ENCODE results near the gene IMPACT. TPM values are rescaled to one million over a fixed set of nuclear protein-coding genes. Genes with fewer than 3 reads are reported as not detected.

Gene IMPACT
- total and polyA plus RNA-seq, 4 donors: 8.3 to 13.6 (median 11.4) TPM

GRCh38 chr18:24479371-24479770, 52.9 kb downstream of the IMPACT start:
- DNase-seq (ENCODE audit: low spot score): no peak
- Histone ChIP-seq H3K27ac (ENCODE audit: low read depth in 1 of 2, low read length in 2 of 2) (no peak overlapping the region), H3K36me3 (ENCODE audit: control insufficient read depth in 4 of 4, insufficient read depth in 3 of 4, low read depth in 1 of 4, low read length in 3 of 4) (no peaks in the 10 kb centered on the region), H3K9me3 (ENCODE audit: control insufficient read depth in 4 of 4, low read length in 3 of 4) (no peaks in the 10 kb centered on the region), H3K9ac (ENCODE audit: low read depth in 1 of 2, low read length in 2 of 2) (no peak overlapping the region), H3K4me1 (ENCODE audit: control insufficient read depth in 4 of 4, insufficient read depth in 4 of 4, low read length in 3 of 4) (no peaks in the 10 kb centered on the region), H3K27me3 (ENCODE audit: control insufficient read depth in 4 of 4, insufficient read depth in 4 of 4, low read length in 3 of 4) (no peaks in the 10 kb centered on the region), H3K4me3 (ENCODE audit: low read depth in 1 of 3, low read length in 3 of 3) (no peak overlapping the region)
- 88% methylated on average over 7 of the region's 7 CpGs for WGBS
- TF ChIP-seq ZBTB33 (IDR thresholded peaks at IDR 0.05) (no peak), YY1 (IDR thresholded peaks at IDR 0.05) (no peak), FOXA2 (IDR thresholded peaks at IDR 0.05) (no peak), TAF1 (conservative IDR thresholded peaks at IDR 0.05) (no peak), EGR1 (IDR thresholded peaks at IDR 0.05; ENCODE audit: low read depth in 2 of 2) (no peak), HNF4G (IDR thresholded peaks at IDR 0.05) (no peak), SP1 (IDR thresholded peaks at IDR 0.05) (no peak), REST (IDR thresholded peaks at IDR 0.05) (no peak), FOXA1 (IDR thresholded peaks at IDR 0.05) (no peak), NR2F2 (IDR thresholded peaks at IDR 0.05) (no peak), HNF4A (conservative IDR thresholded peaks at IDR 0.05) (no peak), GABPA (IDR thresholded peaks at IDR 0.05 in 1 of 2, conservative IDR thresholded peaks at IDR 0.05 in 1 of 2) (no peak), RXRA (IDR thresholded peaks at IDR 0.05) (no peak), CTCF (IDR thresholded peaks at IDR 0.05; ENCODE audit: low read depth, low read length, missing input control) (no peak), RAD21 (IDR thresholded peaks at IDR 0.05) (no peak), ATF3 (IDR thresholded peaks at IDR 0.05) (no peak), MAX (IDR thresholded peaks at IDR 0.05) (no peak)

GRCh38 chr18:24482821-24483220, 56.4 kb downstream of the IMPACT start:
- Histone ChIP-seq H3K27ac (ENCODE audit: low read depth in 1 of 2, low read length in 2 of 2) (no peak overlapping the region), H3K4me1 (ENCODE audit: control insufficient read depth in 4 of 4, insufficient read depth in 4 of 4, low read length in 3 of 4) (peaks cover 0 to 4% (median 0%) of the 10 kb centered on the region in 4 donors), H3K9me3 (ENCODE audit: control insufficient read depth in 4 of 4, low read length in 3 of 4) (no peaks in the 10 kb centered on the region), H3K27me3 (ENCODE audit: control insufficient read depth in 4 of 4, insufficient read depth in 4 of 4, low read length in 3 of 4) (no peaks in the 10 kb centered on the region), H3K4me3 (ENCODE audit: low read depth in 1 of 3, low read length in 3 of 3) (no peak overlapping the region), H3K36me3 (ENCODE audit: control insufficient read depth in 4 of 4, insufficient read depth in 3 of 4, low read depth in 1 of 4, low read length in 3 of 4) (no peaks in the 10 kb centered on the region), H3K9ac (ENCODE audit: low read depth in 1 of 2, low read length in 2 of 2) (no peak overlapping the region)
- TF ChIP-seq FOXA1 (IDR thresholded peaks at IDR 0.05): no peak
- TF ChIP-seq RXRA (IDR thresholded peaks at IDR 0.05): no peak
- no peak for TF ChIP-seq SP1 (IDR thresholded peaks at IDR 0.05)
- TF ChIP-seq YY1 (IDR thresholded peaks at IDR 0.05): no peak
- no peak for TF ChIP-seq EGR1 (IDR thresholded peaks at IDR 0.05; ENCODE audit: low read depth in 2 of 2)
- no peak for TF ChIP-seq ATF3 (IDR thresholded peaks at IDR 0.05)
- no peak for TF ChIP-seq HNF4A (conservative IDR thresholded peaks at IDR 0.05)
- TF ChIP-seq CTCF (IDR thresholded peaks at IDR 0.05; ENCODE audit: low read depth, low read length, missing input control): no peak
- TF ChIP-seq HNF4G (IDR thresholded peaks at IDR 0.05): no peak
- WGBS: 91% methylated on average over 5 of the region's 5 CpGs
- DNase-seq (ENCODE audit: low spot score): no peak
